Gastroesophageal sphincter (tissue), 3 donors: ENCODE results near the gene PSD.

Experiments
- CTCF ChIP-seq, 4 experiments: fragments of 200-600 bp in 2 of 4; fragments of 450-650 bp in 2 of 4; sonication (generic) in 1 of 4; IDR thresholded peaks; one replicate each; pipeline ENCODE4 v1.5.1; 2017 to 2019; ENCODE audit warnings: antibody characterized with exemption in 4 of 4, mild to moderate bottlenecking in 2 of 4, moderate library complexity in 2 of 4
- EP300 ChIP-seq: sonication (generic); formaldehyde crosslinking; IDR thresholded peaks from one replicate; pipeline ENCODE4 v1.6.1; 2017; ENCODE audit warnings: antibody characterized with exemption, mild to moderate bottlenecking
- POLR2A ChIP-seq, 2 donors: fragments of 450-650 bp; IDR thresholded peaks; one replicate each; pipeline ENCODE4 v1.6.1; 2017; ENCODE audit warnings: antibody characterized with exemption in 2 of 2, mild to moderate bottlenecking in 2 of 2, moderate library complexity in 1 of 2
- POLR2AphosphoS5 ChIP-seq: sonication (generic); formaldehyde crosslinking; IDR thresholded peaks from one replicate; pipeline ENCODE4 v1.6.1; 2017; ENCODE audit warnings: antibody characterized with exemption

GRCh38 chr10:102396730-102397151 lies 21.8 kb downstream of the PSD start:
- TF ChIP-seq CTCF (IDR thresholded peaks at IDR 0.05): no peak
- TF ChIP-seq EP300: no peak
- no peak for TF ChIP-seq POLR2AphosphoS5
- TF ChIP-seq POLR2A (IDR thresholded peaks at IDR 0.05): no peak
